Raji (cell line): ENCODE measurements around the gene ITPRIP.

Experiments used
- POLR2A ChIP-seq: IDR thresholded peaks from 2 replicates; pipeline ENCODE4 v1.6.1; 2011; ENCODE audit warnings: low read depth, low read length, control low read depth; ENCODE audit not compliant: insufficient read depth

Gene ITPRIP

DNA sequence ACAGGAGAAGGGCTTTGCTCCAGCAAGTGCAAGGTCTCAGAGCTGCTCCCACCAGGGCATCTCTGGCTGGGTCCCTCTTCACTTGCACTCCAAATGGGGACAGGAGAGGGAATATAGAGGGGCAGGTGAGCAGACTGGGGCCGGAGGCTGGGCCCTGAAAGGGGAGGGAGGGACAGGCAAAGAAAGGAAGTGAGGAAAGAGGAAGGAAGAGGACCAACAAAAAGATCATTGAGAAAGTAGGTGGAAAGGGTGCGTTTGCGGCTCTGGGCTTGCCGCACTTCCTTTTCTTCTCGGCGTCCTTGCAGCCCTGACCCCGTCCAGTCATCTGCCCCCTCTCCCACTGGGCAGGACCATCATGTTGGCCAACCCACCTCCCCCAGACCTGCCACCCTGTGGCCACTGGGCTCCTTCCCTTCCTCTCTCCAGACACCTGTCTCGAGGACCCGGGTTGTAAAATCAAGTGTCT is 14.0 kb downstream of the ITPRIP start:
- TF ChIP-seq POLR2A: no peak

DNA sequence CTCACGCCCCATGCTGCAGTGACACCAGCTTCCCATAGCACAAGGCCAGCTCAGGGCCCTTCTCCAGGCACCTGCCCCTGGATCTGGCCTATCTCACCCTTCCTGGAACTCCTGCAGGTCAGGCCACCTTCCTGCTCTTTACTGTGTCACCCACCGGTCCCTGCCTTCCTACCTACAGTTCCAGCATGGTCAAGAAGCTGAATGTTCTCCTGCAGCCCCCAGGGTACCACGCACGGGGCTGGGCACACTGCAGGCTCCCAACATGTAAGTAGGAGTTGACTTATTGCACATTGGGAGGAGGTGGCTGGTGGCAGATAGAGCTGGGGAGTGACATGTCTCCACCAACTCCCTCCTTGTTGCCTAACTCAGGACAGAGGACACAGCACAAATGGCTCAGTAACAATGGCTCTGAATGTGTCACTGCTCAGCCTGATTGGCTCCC is 14.5 kb downstream of the ITPRIP start:
- no peak for TF ChIP-seq POLR2A

DNA sequence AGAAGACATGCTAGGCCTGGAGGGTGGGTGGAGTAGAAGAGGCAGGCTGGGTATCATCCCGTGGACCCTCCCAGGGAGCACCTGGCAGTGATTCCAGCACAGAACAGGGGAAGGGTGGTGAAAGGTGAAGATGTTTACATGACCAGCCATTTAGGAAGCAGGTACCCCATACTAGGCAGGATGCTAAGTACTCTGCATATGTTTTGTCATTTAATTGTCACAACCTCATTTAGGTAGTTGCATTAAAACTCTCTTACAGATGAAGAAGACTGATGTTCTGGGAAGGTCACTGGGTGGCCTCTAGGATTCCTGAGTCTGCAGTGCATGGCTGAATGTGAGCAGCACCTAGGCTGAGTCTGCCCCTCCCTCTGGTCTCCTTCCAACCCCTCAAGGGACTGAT is 15.2 kb downstream of the ITPRIP start:
- TF ChIP-seq POLR2A: no peak

DNA sequence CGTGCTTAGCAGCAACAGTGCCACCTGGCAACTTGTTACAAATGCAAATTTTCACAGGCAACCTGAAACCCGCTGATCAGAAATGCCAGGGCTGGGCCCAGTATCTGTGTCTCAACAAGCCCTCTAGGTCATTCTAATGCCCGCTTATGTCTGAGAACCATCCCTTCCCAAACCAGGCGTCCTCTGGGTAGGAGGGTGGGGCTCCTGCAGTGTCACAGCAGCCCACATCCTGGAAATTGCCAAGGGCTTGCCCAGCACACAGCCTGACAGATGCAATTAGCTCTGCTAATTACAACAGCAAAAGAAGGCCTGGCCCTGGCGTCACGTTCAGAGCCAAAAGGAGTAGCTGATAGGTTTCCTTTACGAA is 15.9 kb downstream of the ITPRIP start:
- no peak for TF ChIP-seq POLR2A

DNA sequence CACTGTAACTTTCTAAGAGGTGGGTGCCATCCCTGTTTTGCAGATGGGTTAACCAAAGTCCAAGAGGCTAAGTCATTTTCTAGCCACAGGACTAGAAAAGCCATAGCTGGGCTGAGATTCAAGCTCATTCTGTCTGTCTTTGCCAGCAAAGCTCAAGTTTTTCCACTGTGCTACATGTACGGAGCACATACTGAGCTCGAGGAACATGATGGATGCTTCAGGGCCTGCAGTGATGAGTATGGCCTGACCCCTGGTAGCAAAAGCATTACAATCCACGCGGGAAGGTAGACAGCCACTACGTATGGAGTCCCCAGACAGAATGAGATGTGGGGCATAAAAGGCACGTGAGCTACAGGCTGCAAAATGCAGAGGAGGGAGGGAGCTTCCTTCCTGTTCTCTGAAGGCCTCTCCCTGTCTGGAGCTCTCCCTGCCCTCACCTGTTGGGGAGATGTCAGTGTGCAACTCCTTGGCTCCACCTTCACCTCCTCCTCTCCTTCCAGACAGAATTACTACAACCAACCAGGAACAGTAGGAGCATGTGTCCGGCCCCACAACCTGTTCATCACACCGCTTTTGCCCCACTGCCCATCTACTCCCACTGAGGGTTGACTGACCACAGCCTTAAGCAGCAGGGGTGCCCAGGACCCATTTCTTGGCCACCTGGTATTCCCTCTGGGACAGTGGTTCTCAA is 16.4 kb downstream of the ITPRIP start:
- TF ChIP-seq POLR2A: no peak

DNA sequence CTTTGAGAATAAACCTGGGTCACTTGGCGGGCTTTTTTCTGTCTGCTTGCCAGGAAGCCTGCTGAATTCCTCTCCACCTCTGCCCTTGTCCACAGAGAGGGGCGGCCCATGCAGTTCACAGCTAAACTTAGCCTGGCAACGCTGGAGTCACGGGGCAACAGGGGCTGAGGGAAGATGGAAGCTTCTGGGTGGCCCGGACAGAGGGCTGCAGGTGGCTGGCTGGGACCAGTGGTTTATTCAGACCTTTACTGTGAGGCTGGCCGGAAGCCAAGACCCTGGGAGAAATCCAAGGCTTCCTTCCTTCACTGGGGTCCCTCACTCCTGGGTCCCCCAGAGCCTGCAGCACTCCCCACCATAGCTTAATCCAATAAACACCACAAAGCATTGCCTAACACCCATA is 17.0 kb downstream of the ITPRIP start:
- no peak for TF ChIP-seq POLR2A

DNA sequence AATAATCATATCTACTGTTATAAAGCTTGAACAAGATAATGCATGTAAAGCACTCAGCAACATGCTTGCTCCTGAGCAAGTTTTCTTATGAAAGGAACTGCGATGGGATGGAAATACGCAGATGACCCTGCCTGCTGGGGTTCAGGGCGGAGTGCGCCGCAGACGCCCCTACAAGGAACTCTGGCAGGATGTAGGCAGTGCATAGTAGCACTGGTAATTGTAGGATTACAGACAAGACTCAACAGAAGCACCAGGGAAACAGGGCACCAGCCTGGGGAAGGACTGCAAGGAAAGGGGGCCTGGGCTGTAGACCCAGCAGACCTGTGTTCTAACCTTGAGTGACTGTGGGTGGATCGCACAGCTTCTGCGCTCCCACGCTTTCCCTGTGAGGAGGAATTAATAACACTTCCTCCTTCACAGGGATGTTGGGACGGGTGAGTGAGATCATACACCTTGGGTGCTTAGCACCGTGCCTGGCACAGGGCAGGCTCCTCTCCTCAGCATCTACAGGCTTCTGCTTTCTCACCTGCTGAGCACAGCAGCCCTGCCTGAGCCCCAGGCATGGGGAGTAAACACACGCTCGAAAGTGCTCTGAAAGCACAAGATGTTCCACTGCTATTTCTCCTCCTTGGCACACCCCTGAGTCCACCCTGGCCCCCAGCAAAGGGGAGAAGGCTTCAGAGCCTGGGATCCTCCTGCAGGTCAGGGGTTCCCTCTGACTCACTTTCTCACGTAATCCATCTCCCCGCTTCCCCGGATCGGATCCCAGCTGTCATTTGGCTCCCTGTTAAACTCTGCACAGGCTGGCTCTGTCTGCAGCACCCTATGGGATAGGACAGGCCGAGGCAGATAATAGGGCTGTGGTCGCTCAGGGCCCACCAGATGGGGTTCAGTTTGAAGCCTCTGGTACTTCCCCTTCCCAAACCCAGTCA is 19.2 kb downstream of the ITPRIP start:
- TF ChIP-seq POLR2A: no peak

DNA sequence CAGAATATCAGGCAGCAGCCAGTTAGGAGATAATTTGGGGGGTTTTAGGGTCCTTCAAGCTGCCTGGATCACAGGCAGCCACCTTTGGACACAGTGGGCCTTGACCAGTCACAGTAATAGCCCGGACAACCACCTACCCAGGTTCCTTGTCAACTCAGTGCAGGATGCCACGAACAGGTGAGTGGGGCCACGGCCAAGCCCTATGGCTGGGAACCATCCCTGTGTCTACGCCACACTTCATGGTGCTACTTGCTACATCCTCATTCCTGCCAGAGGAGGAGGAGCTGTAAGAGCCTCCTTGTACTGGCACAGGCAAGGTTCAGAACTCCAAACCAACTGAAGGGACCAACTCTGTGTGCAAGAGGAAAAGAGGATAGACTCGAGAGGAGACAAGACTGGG is 19.9 kb downstream of the ITPRIP start:
- no peak for TF ChIP-seq POLR2A

DNA sequence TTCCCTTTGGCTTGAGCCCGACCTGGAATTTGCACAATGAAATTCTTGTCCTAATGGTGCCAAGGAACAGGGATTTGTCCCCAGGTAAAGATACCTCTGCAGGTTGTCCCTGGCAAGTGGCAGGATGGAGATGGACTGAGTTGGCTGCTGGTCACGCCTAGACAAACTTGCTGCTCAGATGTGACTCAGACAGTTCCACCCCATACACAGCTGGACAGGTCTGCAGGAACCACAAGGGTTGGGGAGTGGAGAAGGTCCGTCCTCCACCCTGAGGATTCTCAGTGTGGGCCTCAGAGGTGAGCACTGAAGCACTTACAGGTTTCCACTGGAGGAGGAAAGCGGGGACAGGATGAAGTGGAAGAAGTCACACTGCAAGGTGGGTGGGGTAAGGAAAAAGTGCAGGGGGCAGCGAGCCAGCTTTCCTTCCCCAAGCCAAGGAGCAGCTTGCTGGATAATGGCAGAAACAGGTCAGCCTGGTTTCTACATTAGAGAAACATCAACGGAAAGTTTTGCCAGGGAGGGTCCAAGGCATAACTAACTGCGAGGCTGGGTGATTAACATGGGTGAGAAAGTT is 20.5 kb downstream of the ITPRIP start:
- no peak for TF ChIP-seq POLR2A

DNA sequence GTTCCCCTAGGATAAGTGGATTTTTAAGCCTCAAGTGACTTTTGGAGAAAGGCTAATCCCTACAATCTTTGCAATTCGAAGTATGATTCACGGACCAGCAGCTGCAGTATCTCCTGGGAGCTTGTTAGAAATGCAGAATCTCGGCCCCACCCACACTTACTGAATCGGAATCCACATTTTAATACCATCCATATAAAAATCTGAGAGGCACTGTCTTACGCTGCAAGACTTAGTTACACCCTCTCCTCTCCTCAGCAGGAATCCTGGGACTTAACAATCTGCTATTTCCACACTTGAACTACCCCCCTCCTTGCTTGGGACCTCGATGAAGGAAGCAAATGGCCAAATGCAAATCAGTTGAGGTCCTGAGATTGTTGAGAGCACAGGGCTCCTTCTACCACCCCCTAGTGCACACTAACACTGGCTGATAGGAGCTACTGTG is 21.0 kb downstream of the ITPRIP start:
- no peak for TF ChIP-seq POLR2A

DNA sequence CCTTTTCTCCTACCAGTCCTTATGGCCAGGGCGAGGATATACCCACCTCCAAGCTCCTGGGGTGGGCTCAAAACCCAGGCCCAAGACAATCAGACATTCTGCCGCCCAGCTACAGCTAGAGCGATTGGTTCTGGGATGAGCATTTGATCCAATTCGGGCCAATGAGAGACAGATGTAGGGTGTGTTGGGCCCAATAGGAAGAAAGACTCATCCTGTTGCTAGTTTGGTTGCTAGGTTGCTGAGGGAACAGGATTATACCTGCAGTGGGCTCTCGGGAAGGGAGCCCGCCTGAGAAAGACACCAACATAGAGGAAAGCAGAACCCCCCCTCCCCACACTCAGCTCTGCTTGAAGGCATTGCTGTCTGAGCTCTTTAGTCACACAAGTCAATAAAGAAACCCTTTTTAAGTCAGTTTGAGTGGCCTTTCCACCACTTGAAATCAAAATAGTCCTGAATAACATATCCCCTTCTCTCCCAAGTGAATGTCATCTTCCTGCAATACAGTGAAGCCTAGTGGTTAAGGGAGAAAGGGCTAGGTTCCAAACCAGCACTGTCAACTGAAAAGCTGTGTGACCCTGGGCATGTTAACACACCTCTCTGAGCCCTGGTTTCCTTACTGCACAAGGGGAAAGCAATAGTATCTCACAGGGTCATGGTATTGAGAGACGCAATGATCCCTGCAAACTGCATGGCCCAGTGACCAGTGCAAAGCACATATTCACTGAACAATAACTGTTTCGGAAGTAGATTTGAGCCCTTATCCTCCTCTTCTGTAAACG is 21.8 kb downstream of the ITPRIP start:
- no peak for TF ChIP-seq POLR2A

DNA sequence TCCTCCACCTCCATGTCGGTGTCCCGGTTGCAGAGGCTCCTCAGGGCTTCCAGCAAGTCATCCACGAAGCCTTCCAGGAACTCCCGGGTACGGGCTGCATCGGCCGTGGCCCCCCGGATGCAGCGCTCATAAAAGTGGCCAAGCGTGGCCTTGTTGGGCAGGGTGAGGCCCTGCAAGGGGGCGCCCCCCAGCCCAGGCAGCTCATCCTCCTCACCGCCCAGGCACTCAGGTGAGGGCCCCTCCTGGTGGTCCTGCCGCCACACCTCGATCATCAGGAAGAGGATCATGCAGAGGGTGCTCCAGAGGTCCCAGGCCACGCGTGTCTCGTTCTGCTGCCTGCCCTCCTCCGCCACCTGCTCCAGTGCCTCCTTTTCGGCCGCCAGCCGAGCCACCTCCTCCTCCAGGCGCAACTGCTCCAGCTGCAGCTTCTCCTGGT is 22.8 kb downstream of the ITPRIP start:
- TF ChIP-seq POLR2A: no peak

DNA sequence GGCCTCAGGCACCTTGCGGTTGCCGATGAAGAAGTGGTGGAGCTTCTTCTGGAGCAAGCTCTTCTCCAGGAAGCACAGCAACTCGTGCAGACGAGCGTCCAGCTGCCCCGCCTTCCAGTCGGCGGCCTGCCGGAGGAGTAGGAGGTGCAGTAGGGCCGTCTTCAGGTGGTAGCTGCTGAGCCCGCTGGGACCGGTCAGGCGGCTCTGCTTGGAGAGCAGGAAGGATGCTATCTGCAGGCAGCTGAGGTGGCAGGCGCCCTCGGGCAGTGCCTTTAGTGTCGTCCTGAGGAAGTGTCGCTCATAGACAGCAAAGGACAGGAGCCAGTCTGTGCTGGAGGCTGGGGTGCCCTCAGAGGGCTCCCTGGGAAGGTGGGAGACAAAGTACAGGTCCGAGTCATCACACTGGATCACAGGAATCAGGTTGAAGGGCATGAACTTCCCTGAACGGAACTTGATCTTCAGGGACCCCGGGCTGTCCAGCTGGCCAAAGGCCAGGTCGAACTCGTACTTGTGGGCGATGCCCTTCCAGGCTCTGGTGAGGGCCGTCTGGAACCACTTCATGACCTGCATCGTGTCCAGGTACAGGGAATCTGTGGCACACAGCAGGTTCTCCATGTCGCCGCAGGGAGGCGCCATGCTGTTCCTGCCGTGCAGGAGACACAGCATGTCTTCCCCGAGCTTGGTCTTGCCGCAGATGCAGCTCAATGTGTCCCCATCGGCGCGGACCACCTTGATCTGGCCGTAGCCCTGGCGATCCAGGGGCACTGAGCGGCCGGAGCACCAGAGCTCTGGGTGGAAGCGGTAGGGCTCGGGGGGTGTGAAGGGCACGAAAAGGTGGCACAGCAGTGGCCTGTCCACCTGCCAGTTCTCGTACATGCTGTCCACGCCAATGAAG is 23.4 kb downstream of the ITPRIP start:
- no peak for TF ChIP-seq POLR2A

DNA sequence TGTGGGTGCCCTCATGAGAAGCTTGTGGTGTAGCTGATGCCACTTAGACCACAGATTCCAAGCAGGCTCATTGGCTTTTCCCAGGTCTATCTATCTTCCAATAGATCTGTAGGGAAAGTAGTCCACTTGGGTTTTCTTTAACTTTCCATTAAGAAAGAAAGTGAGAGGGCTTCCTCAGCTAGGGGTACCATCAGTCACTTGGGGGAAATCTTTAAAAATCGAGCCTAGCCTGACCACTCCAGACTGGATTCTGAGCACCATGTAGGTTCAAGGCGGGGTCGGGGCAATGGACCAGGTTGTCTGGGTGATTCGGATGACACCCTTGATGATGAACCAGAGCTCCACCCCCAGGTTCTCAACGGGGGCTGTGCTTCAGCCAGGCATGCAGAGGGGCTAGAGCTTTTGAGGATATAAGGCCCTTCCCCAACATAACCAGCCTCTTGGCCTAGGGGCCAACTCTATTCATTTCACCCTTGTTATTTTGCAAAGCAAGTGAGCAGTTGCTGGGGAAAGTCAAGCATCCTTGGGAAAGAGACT is 27.0 kb downstream of the ITPRIP start:
- no peak for TF ChIP-seq POLR2A
